Peyer's patch (tissue), 4 donors: ENCODE measurements around the gene AIPL1. TPM values are rescaled to one million over a fixed set of nuclear protein-coding genes. Genes with fewer than 3 reads are reported as not detected.
A peak's percentile ranks its signal among the peaks of the same experiment; 100 is the strongest.

Source experiments
- DNase-seq, 3 donors: peaks; one replicate each; pipeline ENCODE4 v3.0.0-alpha.2; 2017 to 2019
- H3K27ac ChIP-seq, 4 donors: fragments of 200-600 bp; sonication (generic); one replicate each; pipeline ENCODE4 v1.5.1; 2016 to 2019
- H3K27me3 ChIP-seq, 2 donors: fragments of 200-600 bp; sonication (generic); one replicate each; pipeline ENCODE4 v1.5.1; 2019
- H3K36me3 ChIP-seq, 3 donors: fragments of 200-600 bp; sonication (generic); one replicate each; pipeline ENCODE4 v1.5.1; 2016 to 2019
- H3K4me1 ChIP-seq, 4 donors: fragments of 200-600 bp; sonication (generic); one replicate each; pipeline ENCODE4 v1.5.1; 2016 to 2019
- H3K4me3 ChIP-seq, 4 donors: fragments of 200-600 bp; sonication (generic); 1 replicate in 3 of 4; 2 replicates in 1 of 4; pipeline ENCODE4 v1.5.1; 2016 to 2019; ENCODE audit warnings: mild to moderate bottlenecking in 1 of 4
- H3K9me3 ChIP-seq, 4 donors: fragments of 200-600 bp; sonication (generic); one replicate each; pipeline ENCODE4 v1.5.1; 2016 to 2019; ENCODE audit warnings: mild to moderate bottlenecking in 1 of 4
- CTCF ChIP-seq, 6 experiments: fragments of 450-650 bp in 4 of 6; fragments of 200-600 bp in 2 of 6; sonication (generic) in 1 of 6; IDR thresholded peaks; one replicate each; pipeline ENCODE4 v1.5.1; 2017 to 2019; ENCODE audit warnings: antibody characterized with exemption in 6 of 6, mild to moderate bottlenecking in 3 of 6, moderate library complexity in 1 of 6
- POLR2A ChIP-seq, 2 donors: fragments of 450-650 bp; IDR thresholded peaks; one replicate each; pipeline ENCODE4 v1.5.1; 2017; ENCODE audit warnings: antibody characterized with exemption in 2 of 2, mild to moderate bottlenecking in 2 of 2, moderate library complexity in 2 of 2
- total RNA-seq, 4 donors: library from RNA; depleted of rRNA; stranded (reverse); fragments of >200 nt; gene quantifications; one replicate each; pipeline ENCODE4 v1.1.0, GENCODE V29; 2016

AIPL1 gene
- total RNA-seq, 4 donors from 2014 or later, result not detected

GRCh38 chr17:6464446-6465041 is 29.6 kb upstream of the AIPL1 start:
- no peaks in the 10 kb centered on the region for H3K9me3 ChIP-seq
- no peak overlapping the region for H3K27ac ChIP-seq
- no peak for TF ChIP-seq CTCF (IDR thresholded peaks at IDR 0.05)
- no peak for TF ChIP-seq POLR2A (IDR thresholded peaks at IDR 0.05)
- H3K36me3 ChIP-seq, result peaks cover 0 to 4% (median 0%) of the 10 kb centered on the region in 3 donors
- H3K27me3 ChIP-seq, result no peaks in the 10 kb centered on the region
- no peaks in the 10 kb centered on the region for H3K4me1 ChIP-seq
- peak in 1 of 3 donors; percentile 3 for DNase-seq
- no peak overlapping the region for H3K4me3 ChIP-seq

GRCh38 chr17:6463616-6464445 is 28.9 kb upstream of the AIPL1 start:
- peak in 1 of 3 donors; percentile 39 for DNase-seq
- TF ChIP-seq CTCF (IDR thresholded peaks at IDR 0.05) (no peak), POLR2A (IDR thresholded peaks at IDR 0.05) (no peak)
- Histone ChIP-seq H3K9me3 (no peaks in the 10 kb centered on the region), H3K27ac (no peak overlapping the region), H3K36me3 (peaks cover 0 to 4% (median 0%) of the 10 kb centered on the region in 3 donors), H3K27me3 (no peaks in the 10 kb centered on the region), H3K4me3 (no peak overlapping the region), H3K4me1 (no peaks in the 10 kb centered on the region)

- Histone ChIP-seq H3K9me3 (no peaks in the 10 kb centered on the region), H3K27me3 (no peaks in the 10 kb centered on the region), H3K27ac (no peak overlapping the region), H3K36me3 (peaks cover 0 to 4% (median 0%) of the 10 kb centered on the region in 3 donors), H3K4me3 (no peak overlapping the region), H3K4me1 (no peaks in the 10 kb centered on the region)
- DNase-seq, result peak in 1 of 3 donors; percentile 9
- no peak for TF ChIP-seq CTCF (IDR thresholded peaks at IDR 0.05)
- TF ChIP-seq POLR2A (IDR thresholded peaks at IDR 0.05), result no peak
Observed at GRCh38 chr17:6462692-6463091, 27.8 kb upstream of the AIPL1 start.

- Histone ChIP-seq H3K4me3 (no peak overlapping the region), H3K9me3 (no peaks in the 10 kb centered on the region), H3K27me3 (no peaks in the 10 kb centered on the region), H3K36me3 (peaks cover 0 to 4% (median 0%) of the 10 kb centered on the region in 3 donors), H3K4me1 (no peaks in the 10 kb centered on the region), H3K27ac (no peak overlapping the region)
- peak in 1 of 3 donors; percentile 7 for DNase-seq
- TF ChIP-seq POLR2A (IDR thresholded peaks at IDR 0.05) (no peak), CTCF (IDR thresholded peaks at IDR 0.05) (no peak)
Observed at GRCh38 chr17:6461792-6462524, 27.0 kb upstream of the AIPL1 start.

- H3K36me3 ChIP-seq, result peaks cover 0 to 4% (median 0%) of the 10 kb centered on the region in 3 donors
- no peak overlapping the region for H3K4me3 ChIP-seq
- peak in 1 of 3 donors; percentile 30 for DNase-seq
- no peak overlapping the region for H3K27ac ChIP-seq
- TF ChIP-seq CTCF (IDR thresholded peaks at IDR 0.05), result no peak
- no peak for TF ChIP-seq POLR2A (IDR thresholded peaks at IDR 0.05)
- H3K27me3 ChIP-seq, result no peaks in the 10 kb centered on the region
- no peaks in the 10 kb centered on the region for H3K9me3 ChIP-seq
- H3K4me1 ChIP-seq, result no peaks in the 10 kb centered on the region
Observed at GRCh38 chr17:6461246-6461645, 26.3 kb upstream of the AIPL1 start.
